ENCODE results near the gene SPRR4.

DNA sequence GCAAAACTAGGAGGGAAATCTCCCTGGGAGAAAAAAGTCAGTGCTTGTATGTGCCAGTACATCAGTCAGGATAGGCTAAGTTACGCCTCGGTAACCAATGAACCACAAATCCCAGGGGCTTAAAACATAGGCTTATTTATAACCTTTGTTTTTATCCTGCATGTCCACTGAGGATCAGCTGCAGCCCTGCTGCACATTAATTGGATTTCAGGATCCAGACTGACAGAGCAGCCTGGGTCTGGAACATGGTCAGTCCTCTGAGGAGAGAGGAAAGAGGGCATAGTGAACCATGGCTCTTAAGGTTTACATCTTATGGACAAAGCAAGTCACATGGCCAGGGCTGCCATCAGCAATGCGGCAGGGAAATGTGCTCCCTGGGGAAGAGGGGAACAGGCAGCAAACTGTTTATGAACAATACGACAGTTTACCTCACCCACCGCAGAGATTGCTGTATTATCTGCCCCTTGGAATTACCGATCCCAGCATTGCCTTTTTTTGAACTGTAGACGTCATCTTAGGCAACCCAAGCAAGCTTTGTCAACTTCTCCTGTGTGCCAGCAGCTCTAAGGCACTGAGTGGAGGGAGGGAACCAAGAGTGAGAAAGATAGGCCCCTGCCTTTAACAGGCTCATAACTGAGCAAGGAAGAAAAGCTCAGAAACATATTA, 9.1 kb upstream of the SPRR4 start:
- TF ChIP-seq, protein P1, sequence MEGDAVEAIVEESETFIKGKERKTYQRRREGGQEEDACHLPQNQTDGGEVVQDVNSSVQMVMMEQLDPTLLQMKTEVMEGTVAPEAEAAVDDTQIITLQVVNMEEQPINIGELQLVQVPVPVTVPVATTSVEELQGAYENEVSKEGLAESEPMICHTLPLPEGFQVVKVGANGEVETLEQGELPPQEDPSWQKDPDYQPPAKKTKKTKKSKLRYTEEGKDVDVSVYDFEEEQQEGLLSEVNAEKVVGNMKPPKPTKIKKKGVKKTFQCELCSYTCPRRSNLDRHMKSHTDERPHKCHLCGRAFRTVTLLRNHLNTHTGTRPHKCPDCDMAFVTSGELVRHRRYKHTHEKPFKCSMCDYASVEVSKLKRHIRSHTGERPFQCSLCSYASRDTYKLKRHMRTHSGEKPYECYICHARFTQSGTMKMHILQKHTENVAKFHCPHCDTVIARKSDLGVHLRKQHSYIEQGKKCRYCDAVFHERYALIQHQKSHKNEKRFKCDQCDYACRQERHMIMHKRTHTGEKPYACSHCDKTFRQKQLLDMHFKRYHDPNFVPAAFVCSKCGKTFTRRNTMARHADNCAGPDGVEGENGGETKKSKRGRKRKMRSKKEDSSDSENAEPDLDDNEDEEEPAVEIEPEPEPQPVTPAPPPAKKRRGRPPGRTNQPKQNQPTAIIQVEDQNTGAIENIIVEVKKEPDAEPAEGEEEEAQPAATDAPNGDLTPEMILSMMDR (IDR thresholded peaks at IDR 0.05) = no peak
- TF ChIP-seq FOSL2 (IDR thresholded peaks at IDR 0.05; ENCODE audit: borderline replicate concordance, low read depth) (no peak), YY1 (IDR thresholded peaks at IDR 0.05; ENCODE audit: low read depth) (no peak), RAD21 (IDR thresholded peaks at IDR 0.05; ENCODE audit: low read length) (no peak), EP300 (IDR thresholded peaks at IDR 0.05; ENCODE audit: borderline replicate concordance in 1 of 2, low read depth in 1 of 2, low read length in 1 of 2) (no peak), TEAD4 (IDR thresholded peaks at IDR 0.05; ENCODE audit: borderline replicate concordance, insufficient read depth) (no peak), NRF1 (IDR thresholded peaks at IDR 0.05; ENCODE audit: low read depth, low read length) (no peak), TAF1 (IDR thresholded peaks at IDR 0.05; ENCODE audit: borderline replicate concordance, low read depth, low read length) (no peak), ELF1 (IDR thresholded peaks at IDR 0.05) (no peak), GABPA (IDR thresholded peaks at IDR 0.05; ENCODE audit: low read depth) (no peak), EZH2phosphoT487 (IDR thresholded peaks at IDR 0.05; ENCODE audit: borderline replicate concordance, low read depth) (no peak), FOXJ3 (CRISPR knock-in tag; IDR thresholded peaks at IDR 0.05) (no peak), FOXM1 (IDR thresholded peaks at IDR 0.05; ENCODE audit: low read depth) (no peak), POLR2AphosphoS5 (IDR thresholded peaks at IDR 0.05; ENCODE audit: low read depth, low read length) (no peak)

Data from SK-N-SH (cell line).